GM10847 (cell line): ENCODE results near the gene CCDC86.

Experiments used
- POLR2A ChIP-seq: IDR thresholded peaks from 2 replicates; pipeline ENCODE4 v1.6.1; 2011; ENCODE audit not compliant: insufficient read length; ENCODE audit errors: extremely low read depth

Gene CCDC86

GRCh38 chr11:60879104-60879503 lies 37.2 kb downstream of the CCDC86 start:
- TF ChIP-seq POLR2A = no peak

GRCh38 chr11:60879971-60880588 lies 38.2 kb downstream of the CCDC86 start:
- TF ChIP-seq POLR2A = no peak

- TF ChIP-seq POLR2A = no peak
Observed at GRCh38 chr11:60880643-60881282, 38.9 kb downstream of the CCDC86 start.

GRCh38 chr11:60887556-60887955 lies 45.6 kb downstream of the CCDC86 start:
- no peak for TF ChIP-seq POLR2A

DNA sequence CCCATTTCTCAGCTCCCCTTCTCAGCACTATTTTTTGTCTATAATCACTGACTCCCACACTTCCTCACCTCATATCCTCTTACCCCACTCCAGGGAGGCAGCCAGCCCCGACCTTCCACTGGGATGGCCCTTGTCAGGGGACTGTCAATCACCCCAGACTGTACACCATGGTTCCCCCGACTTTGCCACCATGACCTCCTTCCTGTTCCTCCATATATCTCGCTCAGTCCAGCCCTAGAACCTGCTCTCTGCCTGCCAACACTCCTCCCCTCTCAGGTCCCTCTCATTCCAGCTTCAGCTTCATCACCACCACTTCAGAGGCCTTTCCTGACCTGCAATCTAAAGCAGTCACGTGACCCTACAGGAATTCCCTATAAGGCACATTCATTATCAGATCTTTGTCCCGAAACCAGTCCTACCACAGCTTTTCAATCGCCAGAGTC lies 48.0 kb downstream of the CCDC86 start:
- TF ChIP-seq POLR2A = no peak

GRCh38 chr11:60890696-60891095 lies 48.8 kb downstream of the CCDC86 start:
- TF ChIP-seq POLR2A = no peak

- no peak for TF ChIP-seq POLR2A
Observed at GRCh38 chr11:60891103-60891741, 49.3 kb downstream of the CCDC86 start.

- TF ChIP-seq POLR2A = no peak
Observed at GRCh38 chr11:60895687-60896086, 53.8 kb downstream of the CCDC86 start.

GRCh38 chr11:60897496-60897895 lies 55.6 kb downstream of the CCDC86 start:
- no peak for TF ChIP-seq POLR2A

- no peak for TF ChIP-seq POLR2A
Observed at GRCh38 chr11:60899046-60899936, 57.4 kb downstream of the CCDC86 start.

DNA sequence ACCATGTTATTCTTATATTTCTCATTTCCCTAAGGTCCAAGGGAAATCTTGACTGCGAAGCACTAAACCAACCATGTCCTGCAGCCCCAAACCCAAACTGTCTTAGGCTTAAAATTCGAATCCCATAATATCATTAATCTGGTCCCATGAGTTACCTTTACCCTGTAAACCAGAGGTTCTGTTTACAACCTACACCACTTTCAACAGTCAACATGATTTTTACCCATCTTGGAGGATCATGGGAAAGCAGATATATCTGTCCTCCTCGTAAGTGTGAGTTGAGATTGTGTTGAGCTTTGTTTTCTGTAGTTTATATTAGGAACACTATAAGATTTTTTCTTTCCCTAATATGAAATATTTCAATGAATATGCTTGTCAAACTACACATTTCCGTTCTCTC lies 58.1 kb downstream of the CCDC86 start:
- no peak for TF ChIP-seq POLR2A
